Fibroblast of peridontal ligament (primary cell): Measurements from ENCODE around the gene TRIM37.
A peak's percentile ranks its signal among the peaks of the same experiment; 100 is the strongest.
"Not testable (repeated sequence)": the region's sequence is repeated elsewhere in the genome, so short reads cannot be mapped to it uniquely, and the experiment has no call there.

Experiments
- DNase-seq: peaks from one replicate; pipeline ENCODE4 v3.0.0-alpha.2; 2010; ENCODE audit errors: extremely low read depth

TRIM37 gene

DNA sequence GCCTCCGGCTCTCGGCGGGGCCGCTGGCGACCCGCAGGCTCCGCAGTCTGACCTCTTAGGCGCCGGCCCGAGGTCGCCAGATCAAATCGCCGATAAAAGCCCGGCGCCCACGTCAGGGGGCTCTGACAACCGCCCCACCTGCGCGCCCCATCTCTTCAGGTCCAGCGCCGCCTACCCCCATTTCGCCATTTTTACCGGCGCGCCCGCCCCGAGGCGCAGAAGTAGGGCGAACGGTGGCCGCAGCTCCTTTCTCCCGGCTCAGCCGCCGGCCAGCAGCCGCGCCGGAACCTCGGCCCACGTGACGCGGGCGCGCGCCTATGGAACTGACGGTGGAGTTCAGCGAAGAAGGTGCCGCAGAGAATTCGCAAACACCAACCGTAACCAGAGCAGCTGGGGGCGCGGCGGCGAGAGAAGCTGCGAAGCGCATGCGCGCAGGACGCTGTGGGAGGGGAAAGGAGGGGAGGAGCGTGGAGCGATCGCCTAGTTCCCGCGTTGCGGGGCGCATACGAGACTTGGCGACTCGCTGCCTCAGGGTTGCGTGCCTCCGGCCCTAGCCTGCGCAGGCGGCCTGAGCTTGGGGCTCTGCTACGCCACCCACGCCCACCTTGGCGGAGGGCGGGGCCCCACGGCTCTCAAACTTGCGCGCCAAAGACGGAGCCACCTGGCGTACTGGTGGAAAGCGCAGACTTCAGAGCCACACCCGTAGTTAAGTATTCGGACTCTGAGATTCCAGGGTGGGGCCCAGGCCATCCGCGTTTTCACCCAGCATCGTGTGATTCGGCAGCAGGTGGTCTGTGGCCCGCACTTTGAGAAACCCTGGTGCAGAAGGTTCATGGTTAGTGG, at the start of gene TRIM37:
Gene TRIM37, minus strand, starts transcription at position 418 of the 843 bp plus-strand sequence. CDS start 419 bp downstream, outside the sequence.
- DNase-seq = peak; percentile 98

DNA sequence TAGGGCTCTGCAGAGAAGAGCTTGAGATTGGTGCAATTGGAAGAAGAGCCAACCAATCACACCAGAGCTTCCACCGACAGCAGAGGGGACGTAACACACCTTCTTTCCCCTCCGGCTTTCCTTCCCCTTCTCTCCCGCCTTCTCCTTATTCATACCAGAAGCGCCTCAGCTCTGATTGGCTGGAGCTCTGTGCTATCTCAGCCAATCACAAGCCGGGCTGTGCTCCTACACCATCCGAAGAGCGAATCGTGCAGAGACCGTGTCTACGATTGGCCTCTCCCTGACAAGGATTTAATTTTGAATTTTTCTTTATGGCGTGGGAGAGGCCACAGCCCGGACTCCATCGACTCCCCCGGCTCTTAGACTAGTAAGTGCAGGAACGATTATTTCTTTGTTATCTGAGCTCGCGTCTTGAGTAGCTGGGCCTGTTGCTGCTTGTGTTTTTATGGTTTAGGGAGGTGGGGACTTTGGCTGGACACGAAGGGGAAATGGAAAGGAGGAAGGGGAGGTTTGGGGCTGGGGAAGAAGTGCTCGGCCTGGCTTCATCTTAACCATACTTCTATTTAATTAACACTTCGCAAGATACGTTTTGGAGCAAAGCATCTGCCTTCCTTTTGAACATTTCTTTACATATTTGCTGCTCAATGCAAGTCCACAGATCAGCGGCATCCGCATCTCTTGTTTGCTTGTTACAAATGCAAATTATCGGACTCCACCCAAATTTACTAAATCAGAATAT, 48.9 kb upstream of the TRIM37 start, which contains the start of gene PRR11:
Gene PRR11, plus strand, starts transcription at position 308 of the 739 bp plus-strand sequence. CDS start 14,007 bp downstream, outside the sequence.
- DNase-seq = peak; percentile 100

GRCh38 chr17:59154721-59155438, 48.2 kb upstream of the TRIM37 start, which contains the start of gene SKA2:
Gene SKA2, minus strand, starts transcription at chr17:59155186. Its CDS starts 23 bp downstream, at chr17:59155163.
- no peak for DNase-seq

- DNase-seq = no peak
These were observed 47.6 kb upstream of the TRIM37 start for GRCh38 chr17:59154292-59154720.

GRCh38 chr17:59152925-59153324, 46.2 kb upstream of the TRIM37 start:
- DNase-seq = no peak

- peak; percentile 43 for DNase-seq
These were observed 44.9 kb upstream of the TRIM37 start for GRCh38 chr17:59151591-59151990.

GRCh38 chr17:59151006-59151405, 44.3 kb upstream of the TRIM37 start:
- peak; percentile 54 for DNase-seq

- DNase-seq = no peak
These were observed 43.3 kb upstream of the TRIM37 start for GRCh38 chr17:59149841-59150511.

DNA sequence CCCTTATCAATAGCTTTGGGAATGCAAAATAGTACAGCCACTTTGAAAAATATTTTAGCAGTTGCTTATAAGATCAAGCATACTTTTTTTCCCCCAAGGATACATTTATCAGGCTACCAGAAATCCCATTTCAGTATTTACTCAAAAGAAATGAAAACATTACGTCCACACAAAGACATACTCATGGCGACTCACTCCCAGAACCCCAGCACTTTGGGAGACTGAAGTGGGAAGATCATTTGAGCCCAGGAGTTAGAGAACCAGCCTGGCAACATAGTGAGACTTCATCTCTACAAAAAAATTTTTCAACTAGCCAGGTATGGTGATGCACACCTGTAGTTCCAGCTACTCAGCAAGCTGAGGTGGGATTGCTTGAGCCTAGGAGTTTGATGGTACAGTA, 42.4 kb upstream of the TRIM37 start:
- DNase-seq = peak; percentile 54

- DNase-seq = no peak
These were observed 39.0 kb upstream of the TRIM37 start for GRCh38 chr17:59145571-59146096.

DNA sequence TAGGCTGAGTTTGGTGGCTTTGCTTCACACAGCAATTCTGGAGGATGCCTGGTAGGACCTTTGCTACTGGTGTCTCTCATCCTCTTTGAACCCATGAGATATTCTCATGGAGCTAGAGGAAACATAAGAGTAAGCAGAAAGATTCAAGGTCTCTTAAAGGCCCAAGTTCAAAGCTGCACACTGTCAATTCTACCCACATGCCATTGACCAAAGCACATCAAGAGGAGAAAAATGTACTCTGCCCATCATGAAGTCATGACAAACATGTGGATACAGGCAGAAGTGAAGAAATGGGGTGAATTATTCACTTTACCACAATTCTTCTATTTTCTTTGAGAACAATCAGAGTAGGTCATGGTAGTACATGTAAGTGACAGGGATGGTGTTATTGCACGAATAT, 35.2 kb upstream of the TRIM37 start:
- DNase-seq = no peak

DNA sequence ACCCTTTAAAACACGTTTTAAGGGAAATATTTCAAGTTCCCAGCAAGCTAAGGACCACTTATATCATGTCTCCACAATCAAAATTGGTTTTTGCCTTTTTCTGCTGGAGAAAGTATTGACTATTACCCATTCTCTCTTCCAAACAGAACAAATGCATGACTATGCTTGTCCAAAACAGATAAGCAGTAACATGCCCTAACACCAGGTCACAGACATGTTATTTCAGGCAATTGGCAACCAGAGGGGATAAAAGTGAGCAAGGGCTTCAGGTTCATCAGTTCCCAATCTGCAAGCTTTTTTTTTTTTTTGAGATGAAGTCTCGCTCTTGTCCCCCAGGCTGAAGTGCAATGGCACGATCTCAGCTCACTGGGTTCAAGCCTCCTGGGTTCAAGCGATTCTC, 33.3 kb upstream of the TRIM37 start:
- DNase-seq = no peak

- not testable (repeated sequence) for DNase-seq
These were observed 31.7 kb upstream of the TRIM37 start for GRCh38 chr17:59138339-59138738.

GRCh38 chr17:59131131-59131530, 24.5 kb upstream of the TRIM37 start:
- no peak for DNase-seq

DNA sequence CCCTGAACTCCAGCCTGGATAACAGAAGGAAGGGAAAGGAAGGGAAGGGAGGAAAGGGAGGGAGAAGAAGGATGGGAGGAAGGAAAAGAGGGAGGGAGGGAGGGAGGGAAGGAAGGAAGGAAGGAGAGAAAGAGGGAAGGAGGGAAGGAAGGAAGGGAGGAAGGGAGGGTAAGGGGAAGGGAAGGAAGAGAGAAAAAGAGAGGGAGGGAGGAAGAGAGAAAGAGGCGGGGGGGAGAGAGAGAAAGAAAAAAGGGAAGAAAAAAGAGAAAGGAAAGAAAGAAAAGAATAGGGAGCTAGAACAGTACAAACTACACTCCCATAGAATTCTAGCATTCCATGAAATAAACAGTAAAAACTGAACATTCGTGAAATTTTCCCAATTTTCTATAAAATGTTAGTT, 23.1 kb upstream of the TRIM37 start:
- DNase-seq = no peak

- DNase-seq = no peak
These were observed 20.2 kb upstream of the TRIM37 start for GRCh38 chr17:59126809-59127417.

GRCh38 chr17:59124665-59125064, 18.0 kb upstream of the TRIM37 start:
- DNase-seq = no peak

DNA sequence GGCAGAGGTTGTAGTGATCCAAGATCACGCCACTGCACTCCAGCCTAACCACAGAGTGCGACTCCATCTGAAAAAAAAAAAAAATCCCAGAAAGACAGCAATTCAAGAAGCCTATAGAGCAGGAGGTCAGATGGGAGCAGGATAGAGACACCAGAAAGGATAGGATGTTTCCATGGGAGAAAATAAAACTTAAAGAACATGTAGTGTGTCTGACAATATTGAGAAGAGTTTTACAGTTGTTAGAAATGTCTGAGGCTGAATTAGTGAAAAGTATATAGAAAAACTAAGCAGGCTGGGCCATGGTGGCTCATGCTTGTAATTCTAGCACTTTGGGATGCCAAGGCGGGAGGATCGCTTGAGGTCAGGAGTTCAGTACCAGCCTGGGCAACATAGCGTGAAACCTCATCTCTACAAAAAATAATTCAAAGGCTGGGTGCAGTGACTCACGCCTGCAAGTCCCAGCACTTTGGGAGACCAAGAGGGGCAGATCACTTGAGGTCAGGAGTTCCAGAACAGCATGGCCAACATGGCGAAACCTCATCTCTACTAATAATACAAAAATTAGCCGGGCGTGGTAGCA, 15.3 kb upstream of the TRIM37 start:
- DNase-seq = no peak

- no peak for DNase-seq
These were observed 8.8 kb upstream of the TRIM37 start for GRCh38 chr17:59115474-59115873.

GRCh38 chr17:59111539-59111938, 4.9 kb upstream of the TRIM37 start:
- DNase-seq = no peak
